ENCODE results near the gene ATE1. TPM values are rescaled to one million over a fixed set of nuclear protein-coding genes. Genes with fewer than 3 reads are reported as not detected.

Gene ATE1
- total RNA-seq, 1 donor from 2014 or later, result 24.2 TPM

- H3K4me3 Mint-ChIP-seq (ENCODE audit: unreplicated experiment), result no peak overlapping the region
- no peak overlapping the region for H3K27ac Mint-ChIP-seq (ENCODE audit: unreplicated experiment)
- H3K9me3 Mint-ChIP-seq (ENCODE audit: low read depth), result no peaks in the 10 kb centered on the region
- no peaks in the 10 kb centered on the region for H3K27me3 Mint-ChIP-seq (ENCODE audit: low read depth)
- TF ChIP-seq CTCF (IDR thresholded peaks at IDR 0.05), result no peak
- DNase-seq (ENCODE audit: low spot score), result no peak
- peaks cover 31% of the 10 kb centered on the region for H3K4me1 Mint-ChIP-seq (ENCODE audit: low read depth)
- peaks cover 2% of the 10 kb centered on the region for H3K36me3 Mint-ChIP-seq (ENCODE audit: low read depth)
These were observed 127.7 kb downstream of the ATE1 start for GRCh38 chr10:121800146-121800545.

- no peaks in the 10 kb centered on the region for H3K27me3 Mint-ChIP-seq (ENCODE audit: low read depth)
- no peak for DNase-seq (ENCODE audit: low spot score)
- peaks cover under 1% of the 10 kb centered on the region for H3K36me3 Mint-ChIP-seq (ENCODE audit: low read depth)
- TF ChIP-seq CTCF (IDR thresholded peaks at IDR 0.05), result no peak
- no peaks in the 10 kb centered on the region for H3K9me3 Mint-ChIP-seq (ENCODE audit: low read depth)
- H3K4me3 Mint-ChIP-seq (ENCODE audit: unreplicated experiment), result no peak overlapping the region
- peak overlapping the region; percentile 89 for H3K27ac Mint-ChIP-seq (ENCODE audit: unreplicated experiment)
- peaks cover 31% of the 10 kb centered on the region for H3K4me1 Mint-ChIP-seq (ENCODE audit: low read depth)
These were observed 130.3 kb downstream of the ATE1 start for GRCh38 chr10:121797490-121797889.

GRCh38 chr10:121796342-121796741 is 131.5 kb downstream of the ATE1 start:
- no peak for TF ChIP-seq CTCF (IDR thresholded peaks at IDR 0.05)
- H3K27ac Mint-ChIP-seq (ENCODE audit: unreplicated experiment), result no peak overlapping the region

GRCh38 chr10:121792198-121792597 is 135.6 kb downstream of the ATE1 start:
- Mint-ChIP-seq H3K4me1 (ENCODE audit: low read depth) (peaks cover 41% of the 10 kb centered on the region), H3K27ac (ENCODE audit: unreplicated experiment) (peak overlapping the region; percentile 1), H3K9me3 (ENCODE audit: low read depth) (no peaks in the 10 kb centered on the region), H3K36me3 (ENCODE audit: low read depth) (peaks cover 8% of the 10 kb centered on the region), H3K27me3 (ENCODE audit: low read depth) (no peaks in the 10 kb centered on the region), H3K4me3 (ENCODE audit: unreplicated experiment) (no peak overlapping the region)
- no peak for TF ChIP-seq CTCF (IDR thresholded peaks at IDR 0.05)
- no peak for DNase-seq (ENCODE audit: low spot score)

More at GRCh38 chr10:121796342-121796741, 131.5 kb downstream of the ATE1 start:
- Mint-ChIP-seq H3K4me3 (ENCODE audit: unreplicated experiment) (no peak overlapping the region), H3K9me3 (ENCODE audit: low read depth) (no peaks in the 10 kb centered on the region), H3K4me1 (ENCODE audit: low read depth) (peaks cover 39% of the 10 kb centered on the region), H3K27me3 (ENCODE audit: low read depth) (no peaks in the 10 kb centered on the region), H3K36me3 (ENCODE audit: low read depth) (no peaks in the 10 kb centered on the region)
- no peak for DNase-seq (ENCODE audit: low spot score)

GRCh38 chr10:121791761-121792160 is 136.1 kb downstream of the ATE1 start:
- H3K9me3 Mint-ChIP-seq (ENCODE audit: low read depth), result no peaks in the 10 kb centered on the region
- H3K27me3 Mint-ChIP-seq (ENCODE audit: low read depth), result no peaks in the 10 kb centered on the region
- no peak overlapping the region for H3K4me3 Mint-ChIP-seq (ENCODE audit: unreplicated experiment)
- DNase-seq (ENCODE audit: low spot score), result no peak
- no peak for TF ChIP-seq CTCF (IDR thresholded peaks at IDR 0.05)
- peaks cover 8% of the 10 kb centered on the region for H3K36me3 Mint-ChIP-seq (ENCODE audit: low read depth)
- H3K4me1 Mint-ChIP-seq (ENCODE audit: low read depth), result peaks cover 40% of the 10 kb centered on the region
- peak overlapping the region; percentile 1 for H3K27ac Mint-ChIP-seq (ENCODE audit: unreplicated experiment)

Measured in chondrocyte (in vitro differentiated cells).